ENCODE results near the gene IL2RA. TPM values are rescaled to one million over a fixed set of nuclear protein-coding genes. Genes with fewer than 3 reads are reported as not detected.

The IL2RA gene
- total and polyA plus RNA-seq, 9 of the 15 experiments (the other 6 are each of a cell fraction or from before 2014, with no cell fraction given) = 0.95 TPM; not detected in 8

GRCh38 chr10:6098156-6098555, 36.0 kb upstream of the IL2RA start (continued):
- TF ChIP-seq AFF4 (CRISPR knock-in tag; IDR thresholded peaks at IDR 0.05) = no peak
- no peak for TF ChIP-seq KHSRP (IDR thresholded peaks at IDR 0.05)
- no peak for TF ChIP-seq PTBP1 (IDR thresholded peaks at IDR 0.05; ENCODE audit: low read depth, low read length)
- no peak for TF ChIP-seq SREBF2 (CRISPR knock-in tag; IDR thresholded peaks at IDR 0.05)
- no peak for TF ChIP-seq E4F1 (CRISPR knock-in tag; IDR thresholded peaks at IDR 0.05; ENCODE audit: borderline replicate concordance)
- TF ChIP-seq TCF7L2 (IDR thresholded peaks at IDR 0.05; ENCODE audit: low read depth, low read length) = no peak
- TF ChIP-seq ZNF830 (CRISPR knock-in tag; IDR thresholded peaks at IDR 0.05) = no peak
- no peak for TF ChIP-seq ATF1 (CRISPR knock-in tag; IDR thresholded peaks at IDR 0.05)
- no peak for TF ChIP-seq ATF1 (tag; IDR thresholded peaks at IDR 0.05)
- TF ChIP-seq COPS2 (conservative IDR thresholded peaks at IDR 0.05) = no peak
- no peak for TF ChIP-seq ZNF445 (CRISPR knock-in tag; IDR thresholded peaks at IDR 0.05; ENCODE audit: low read depth)
- TF ChIP-seq SLC30A9 (CRISPR knock-in tag; IDR thresholded peaks at IDR 0.05) = no peak
- TF ChIP-seq RBM17 (IDR thresholded peaks at IDR 0.05; ENCODE audit: borderline replicate concordance, low read depth, low read length) = no peak
